ENCODE measurements around the gene MCM3. TPM values are rescaled to one million over a fixed set of nuclear protein-coding genes. Genes with fewer than 3 reads are reported as not detected.

The MCM3 gene
- total RNA-seq, 1 donor from 2014 or later = 21.6 TPM

DNA sequence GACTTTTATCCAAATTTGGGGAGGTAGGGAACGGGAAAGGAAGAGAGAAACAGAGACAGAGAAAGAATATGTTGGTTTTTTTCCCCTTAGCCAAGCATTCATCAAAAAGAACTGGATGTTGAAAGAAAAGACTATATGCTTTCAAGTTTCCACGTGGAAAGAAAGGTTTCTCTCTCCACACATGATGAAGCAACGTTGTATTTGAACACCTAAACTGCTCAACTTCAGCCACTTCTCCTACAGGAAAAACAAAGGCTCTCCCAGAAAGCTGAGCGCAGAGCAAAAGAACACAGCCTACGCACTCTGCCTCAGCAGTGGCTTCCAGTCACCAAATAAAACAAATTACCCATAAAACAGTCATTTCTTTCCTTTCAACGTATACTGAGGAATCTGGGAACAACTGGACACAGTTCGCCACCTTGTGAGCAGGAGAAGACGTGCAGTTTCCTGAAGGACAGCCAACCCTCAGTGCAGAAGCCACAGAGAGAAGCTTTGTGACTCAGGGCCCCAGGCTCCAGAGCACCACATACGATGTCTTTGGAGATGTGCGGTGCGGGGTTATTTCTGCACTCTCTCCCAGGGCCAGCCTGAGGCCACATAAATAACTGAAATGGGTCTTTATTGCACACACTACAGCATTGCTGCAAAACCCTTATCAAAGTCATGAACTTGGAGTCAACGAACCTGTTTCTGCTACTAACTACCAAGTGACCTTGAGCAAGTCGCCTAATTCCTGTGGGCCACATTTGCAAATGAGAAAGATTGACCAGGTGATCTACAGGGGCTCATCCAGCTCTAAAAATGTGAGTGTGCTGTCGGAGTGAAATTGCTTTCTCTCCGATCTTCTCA, 50.3 kb downstream of the MCM3 start:
- H3K4me3 Mint-ChIP-seq (ENCODE audit: unreplicated experiment) = no peak overlapping the region
- peaks cover 2% of the 10 kb centered on the region for H3K4me1 Mint-ChIP-seq (ENCODE audit: low read depth, unreplicated experiment)
- H2AFZ ChIP-seq (ENCODE audit: low read depth, low read length) = peak overlapping the region; percentile 40
- no peaks in the 10 kb centered on the region for H4K20me1 ChIP-seq (ENCODE audit: insufficient read depth, low read length)
- H3K27ac ChIP-seq (ENCODE audit: low read depth, low read length) = no peak overlapping the region
- peaks cover 11% of the 10 kb centered on the region for H3K27me3 Mint-ChIP-seq (ENCODE audit: low read depth, unreplicated experiment)
- H3K9me3 Mint-ChIP-seq (ENCODE audit: unreplicated experiment) = no peaks in the 10 kb centered on the region
- no peaks in the 10 kb centered on the region for H3K4me1 ChIP-seq (ENCODE audit: insufficient read depth, low read length)
- peak overlapping the region; percentile 46 for H3K4me2 ChIP-seq (ENCODE audit: low read length)
- H3K9me3 ChIP-seq (ENCODE audit: insufficient read depth, low read depth, low read length) = no peaks in the 10 kb centered on the region
- H3K27me3 ChIP-seq (ENCODE audit: insufficient read depth, low read length) = peaks cover 11% of the 10 kb centered on the region
- DNase-seq (ENCODE audit: low read depth) = peak; percentile 40
- no peak overlapping the region for H3K9ac ChIP-seq (ENCODE audit: low read length)
- H3K27ac Mint-ChIP-seq (ENCODE audit: unreplicated experiment) = no peak overlapping the region
- FAIRE-seq = no peak
- no peaks in the 10 kb centered on the region for H3K79me2 ChIP-seq (ENCODE audit: insufficient read depth, low read length)
- H3K36me3 Mint-ChIP-seq (ENCODE audit: low read depth, unreplicated experiment) = no peaks in the 10 kb centered on the region
- TF ChIP-seq, protein P1, sequence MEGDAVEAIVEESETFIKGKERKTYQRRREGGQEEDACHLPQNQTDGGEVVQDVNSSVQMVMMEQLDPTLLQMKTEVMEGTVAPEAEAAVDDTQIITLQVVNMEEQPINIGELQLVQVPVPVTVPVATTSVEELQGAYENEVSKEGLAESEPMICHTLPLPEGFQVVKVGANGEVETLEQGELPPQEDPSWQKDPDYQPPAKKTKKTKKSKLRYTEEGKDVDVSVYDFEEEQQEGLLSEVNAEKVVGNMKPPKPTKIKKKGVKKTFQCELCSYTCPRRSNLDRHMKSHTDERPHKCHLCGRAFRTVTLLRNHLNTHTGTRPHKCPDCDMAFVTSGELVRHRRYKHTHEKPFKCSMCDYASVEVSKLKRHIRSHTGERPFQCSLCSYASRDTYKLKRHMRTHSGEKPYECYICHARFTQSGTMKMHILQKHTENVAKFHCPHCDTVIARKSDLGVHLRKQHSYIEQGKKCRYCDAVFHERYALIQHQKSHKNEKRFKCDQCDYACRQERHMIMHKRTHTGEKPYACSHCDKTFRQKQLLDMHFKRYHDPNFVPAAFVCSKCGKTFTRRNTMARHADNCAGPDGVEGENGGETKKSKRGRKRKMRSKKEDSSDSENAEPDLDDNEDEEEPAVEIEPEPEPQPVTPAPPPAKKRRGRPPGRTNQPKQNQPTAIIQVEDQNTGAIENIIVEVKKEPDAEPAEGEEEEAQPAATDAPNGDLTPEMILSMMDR (IDR thresholded peaks at IDR 0.05; ENCODE audit: insufficient read depth, low read depth, low read length) = peak; percentile 39
- TF ChIP-seq EZH2 (IDR thresholded peaks at IDR 0.05; ENCODE audit: insufficient read depth, low read length) = no peak
- no peaks in the 10 kb centered on the region for H3K36me3 ChIP-seq (ENCODE audit: insufficient read depth, low read length)
- no peak overlapping the region for H3K4me3 ChIP-seq (ENCODE audit: insufficient read depth, low read depth, low read length)

DNA sequence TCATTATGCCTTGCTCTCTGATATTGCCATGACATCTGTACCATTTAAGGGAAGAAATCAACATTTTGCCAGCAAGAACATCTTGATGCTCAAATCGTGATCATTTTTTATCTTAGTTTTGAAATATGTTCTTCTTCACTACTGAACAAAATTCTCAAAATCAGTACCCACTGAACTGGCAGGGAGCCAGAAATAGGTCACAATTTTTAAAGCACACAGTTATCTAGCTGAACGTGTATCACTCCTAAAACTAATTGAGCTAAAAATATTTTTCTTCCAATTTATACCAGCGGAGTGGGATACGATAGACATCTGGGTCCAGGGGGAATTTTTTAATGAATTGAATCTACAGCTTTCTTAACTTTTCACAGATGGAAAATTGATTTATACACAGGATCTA, 51.5 kb downstream of the MCM3 start:
- FAIRE-seq = no peak
- Histone ChIP-seq H3K27me3 (ENCODE audit: insufficient read depth, low read length) (peaks cover 9% of the 10 kb centered on the region), H3K4me2 (ENCODE audit: low read length) (no peak overlapping the region), H3K4me3 (ENCODE audit: insufficient read depth, low read depth, low read length) (no peak overlapping the region), H3K79me2 (ENCODE audit: insufficient read depth, low read length) (no peaks in the 10 kb centered on the region), H3K36me3 (ENCODE audit: insufficient read depth, low read length) (no peaks in the 10 kb centered on the region), H2AFZ (ENCODE audit: low read depth, low read length) (no peak overlapping the region), H3K9me3 (ENCODE audit: insufficient read depth, low read depth, low read length) (no peaks in the 10 kb centered on the region), H3K27ac (ENCODE audit: low read depth, low read length) (no peak overlapping the region), H3K4me1 (ENCODE audit: insufficient read depth, low read length) (no peaks in the 10 kb centered on the region), H3K9ac (ENCODE audit: low read length) (no peak overlapping the region), H4K20me1 (ENCODE audit: insufficient read depth, low read length) (no peaks in the 10 kb centered on the region)
- Mint-ChIP-seq H3K9me3 (ENCODE audit: unreplicated experiment) (no peaks in the 10 kb centered on the region), H3K4me1 (ENCODE audit: low read depth, unreplicated experiment) (peaks cover 2% of the 10 kb centered on the region), H3K27me3 (ENCODE audit: low read depth, unreplicated experiment) (peaks cover 7% of the 10 kb centered on the region), H3K27ac (ENCODE audit: unreplicated experiment) (no peak overlapping the region), H3K36me3 (ENCODE audit: low read depth, unreplicated experiment) (no peaks in the 10 kb centered on the region), H3K4me3 (ENCODE audit: unreplicated experiment) (no peak overlapping the region)
- DNase-seq (ENCODE audit: low read depth) = no peak
- TF ChIP-seq EZH2 (IDR thresholded peaks at IDR 0.05; ENCODE audit: insufficient read depth, low read length) = no peak
- TF ChIP-seq, protein P1 (IDR thresholded peaks at IDR 0.05; ENCODE audit: insufficient read depth, low read depth, low read length) = no peak
